Effector CD8-positive, alpha-beta T cell (primary cell): ENCODE data around the gene KRTAP19-1.
"Not testable (repeated sequence)": the region's sequence is repeated elsewhere in the genome, so short reads cannot be mapped to it uniquely, and the experiment has no call there.

Source experiments
- DNase-seq: peaks from one replicate; lab custom pipeline; 2025; lab: John Stamatoyannopoulos, UW
- total RNA-seq, 4 experiments: gene quantifications; one replicate each; lab custom pipeline; 2026; lab: John Stamatoyannopoulos, UW

Gene KRTAP19-1
- 0 reads per million in 4 experiments for total RNA-seq

DNA sequence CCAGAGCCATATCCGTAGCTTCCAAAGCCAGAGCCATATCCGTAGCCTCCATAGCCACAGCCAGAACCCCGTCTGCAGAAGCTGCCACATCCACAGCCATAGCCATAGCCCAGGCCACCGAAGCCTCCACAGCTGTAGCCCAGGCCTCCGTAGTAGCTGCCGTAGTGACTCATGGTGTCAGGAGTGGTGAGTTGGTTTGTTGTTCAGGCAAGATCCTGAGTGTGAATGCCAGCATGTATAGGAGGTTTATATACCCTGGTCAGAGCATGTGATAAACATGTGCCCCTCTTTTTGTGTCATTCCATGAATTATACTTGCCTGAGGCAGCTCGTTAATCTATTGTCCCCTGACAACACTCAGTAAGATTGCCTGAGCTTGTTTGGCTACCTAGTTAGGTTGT, at the start of gene KRTAP19-1:
KRTAP19-1 (minus strand) TSS at position 223 of the 400 bp plus-strand sequence; CDS start at position 173, 50 bp downstream.
- no peak for DNase-seq

DNA sequence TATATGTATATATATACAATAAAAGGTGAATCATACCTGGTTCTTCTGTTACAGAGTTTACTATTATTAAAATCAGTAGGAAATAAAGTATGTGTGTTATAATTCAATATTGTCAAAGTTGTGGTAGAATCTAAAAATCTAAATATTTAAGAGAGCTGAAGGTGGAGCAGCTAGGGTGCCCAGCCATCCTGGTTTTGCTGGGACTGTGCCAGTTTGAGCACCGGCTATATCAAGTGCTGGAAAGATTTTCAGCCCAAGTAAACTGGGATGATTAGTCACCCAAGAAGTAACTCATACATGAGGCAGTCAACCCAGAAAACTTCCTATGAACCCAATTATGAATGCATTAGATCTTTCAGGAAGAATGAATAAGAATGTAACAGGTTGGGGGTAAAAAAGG, 38.7 kb upstream of the KRTAP19-1 start:
- no peak for DNase-seq

DNA sequence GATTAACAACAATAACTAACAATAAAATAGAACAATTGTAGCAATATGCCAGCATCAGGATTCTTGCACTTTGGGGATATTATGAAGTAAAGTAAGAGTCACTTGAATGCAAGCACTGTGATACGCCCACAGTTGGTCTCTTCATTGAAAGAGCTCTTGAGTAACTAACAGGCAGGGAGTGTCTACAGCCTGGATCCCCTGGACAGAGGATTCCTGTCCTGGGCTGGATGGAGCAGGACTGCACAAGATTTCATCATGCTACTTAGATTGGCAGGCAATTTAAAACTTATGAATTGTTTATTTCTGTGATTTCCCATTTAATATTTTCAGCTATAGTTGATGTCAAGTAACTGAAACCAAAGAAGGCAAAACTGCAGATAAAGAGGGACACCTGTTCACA, 35.5 kb upstream of the KRTAP19-1 start:
- DNase-seq, result no peak

DNA sequence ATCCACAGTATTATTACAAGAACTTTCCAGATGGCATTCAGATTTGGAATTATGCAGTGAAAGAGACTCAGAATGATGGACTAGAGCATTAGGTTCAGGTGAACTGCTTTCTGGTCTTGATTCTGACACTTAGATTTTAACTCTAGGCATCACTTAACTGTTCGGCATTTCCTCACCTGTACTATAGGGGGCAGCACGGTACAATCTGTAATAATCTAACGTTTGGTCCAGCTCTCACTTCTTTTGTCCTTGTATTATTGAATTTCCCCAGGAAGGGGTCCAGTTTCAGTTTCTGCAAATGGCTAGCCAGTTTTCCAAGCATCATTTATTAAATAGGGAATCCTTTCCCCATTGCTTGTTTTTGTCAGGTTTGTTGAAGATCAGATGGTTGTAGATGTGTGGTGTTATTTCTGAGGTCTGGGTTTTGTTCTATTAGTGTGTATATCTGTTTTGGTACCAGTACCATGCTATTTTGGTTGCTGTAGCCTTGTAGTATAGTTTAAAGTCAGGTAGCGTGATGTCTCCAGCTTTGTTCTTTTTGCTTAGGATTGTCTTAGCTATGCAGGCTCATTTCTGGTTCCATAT, 25.5 kb upstream of the KRTAP19-1 start:
- not testable (repeated sequence) for DNase-seq

DNA sequence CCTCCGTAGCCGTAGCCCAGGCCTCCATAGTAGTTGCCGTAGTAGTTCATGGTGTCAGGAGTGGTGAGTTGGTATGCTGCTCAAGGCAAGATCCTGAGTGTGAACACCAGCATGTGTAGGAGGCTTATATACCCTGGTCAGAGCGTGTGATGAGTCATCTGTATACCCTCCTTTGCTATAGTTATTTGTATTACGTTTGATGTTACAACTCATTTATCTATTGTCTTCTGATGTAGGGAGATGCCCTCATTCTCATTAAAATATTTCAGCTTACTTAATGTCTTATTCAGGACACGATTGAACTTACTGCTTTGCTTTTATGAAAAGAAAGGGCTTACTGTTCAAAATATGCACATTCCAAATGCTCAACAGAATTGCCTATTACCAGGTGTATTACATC, 21.9 kb upstream of the KRTAP19-1 start, which contains the start of gene KRTAP19-5:
KRTAP19-5 (minus strand) TSS at position 101 of the 400 bp plus-strand sequence; CDS start at position 50, 51 bp downstream.
- no peak for DNase-seq

DNA sequence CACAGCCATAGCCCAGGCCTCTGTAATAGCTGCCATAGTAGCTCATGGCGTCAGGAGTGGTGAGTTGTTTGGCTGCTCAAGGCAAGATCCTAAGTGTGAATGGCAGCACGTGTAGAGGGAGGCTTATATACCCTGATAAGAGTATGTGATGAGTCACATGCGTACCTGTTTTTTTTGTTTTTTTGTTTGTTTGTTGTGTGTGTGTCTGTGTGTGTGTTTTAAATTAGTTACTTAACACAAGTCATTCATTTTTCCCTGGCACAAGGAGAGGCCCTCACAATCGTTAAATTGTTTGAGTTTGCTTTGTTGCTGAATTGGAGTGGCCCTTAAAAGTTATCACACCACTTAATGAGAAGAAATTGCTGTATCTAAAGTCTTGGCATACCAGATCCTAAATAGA, 16.9 kb upstream of the KRTAP19-1 start, which contains the start of gene KRTAP19-4:
KRTAP19-4 (minus strand) TSS at position 101 of the 400 bp plus-strand sequence; CDS start at position 46, 55 bp downstream.
- no peak for DNase-seq

DNA sequence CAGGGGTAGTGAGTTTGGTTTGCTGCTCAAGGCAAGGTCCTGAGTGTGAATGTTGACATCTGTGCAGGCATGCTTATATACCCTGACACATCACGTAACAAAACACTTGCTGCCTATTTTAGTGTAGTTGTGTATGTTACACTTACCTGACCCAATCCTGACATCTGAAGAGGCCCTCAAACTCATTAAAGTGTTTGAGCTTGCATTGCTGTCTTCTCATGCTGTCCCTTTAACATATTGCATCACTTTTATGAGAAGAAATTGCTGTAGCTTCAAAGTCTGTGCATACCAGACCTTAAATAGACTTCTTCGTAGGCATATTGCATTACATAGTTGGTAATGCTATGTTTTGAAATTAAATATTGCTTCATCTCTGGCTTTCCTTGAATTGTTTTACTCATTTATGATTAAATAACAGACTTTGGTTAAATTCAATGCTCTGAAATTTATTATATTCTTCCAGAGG, 11.8 kb upstream of the KRTAP19-1 start, which contains the start of gene KRTAP19-3:
KRTAP19-3 (minus strand) TSS at position 51 of the 466 bp plus-strand sequence. CDS start 56 bp downstream, outside the sequence.
- no peak for DNase-seq

DNA sequence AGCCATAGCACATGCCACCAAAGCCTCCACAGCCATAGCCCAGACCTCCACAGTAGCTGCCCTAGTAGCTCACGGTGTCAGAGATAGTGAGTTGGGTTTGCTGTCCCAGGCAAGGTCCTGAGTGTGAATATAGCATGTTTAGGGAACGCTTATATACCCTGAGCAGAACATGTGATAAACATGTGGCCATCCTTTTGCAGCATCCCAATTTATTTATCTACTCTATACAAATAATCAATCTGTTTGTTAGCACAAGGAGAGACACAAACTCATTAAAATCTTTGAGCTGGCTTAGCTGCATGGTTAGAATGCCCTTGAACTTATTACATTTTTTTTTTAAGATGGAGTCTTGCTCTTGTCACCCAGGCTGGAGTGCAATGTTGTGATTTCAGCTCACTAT, 7.2 kb upstream of the KRTAP19-1 start, which contains the start of gene KRTAP19-2:
KRTAP19-2 (minus strand) TSS at position 101 of the 400 bp plus-strand sequence; CDS start at position 13, 88 bp downstream.
- no peak for DNase-seq

DNA sequence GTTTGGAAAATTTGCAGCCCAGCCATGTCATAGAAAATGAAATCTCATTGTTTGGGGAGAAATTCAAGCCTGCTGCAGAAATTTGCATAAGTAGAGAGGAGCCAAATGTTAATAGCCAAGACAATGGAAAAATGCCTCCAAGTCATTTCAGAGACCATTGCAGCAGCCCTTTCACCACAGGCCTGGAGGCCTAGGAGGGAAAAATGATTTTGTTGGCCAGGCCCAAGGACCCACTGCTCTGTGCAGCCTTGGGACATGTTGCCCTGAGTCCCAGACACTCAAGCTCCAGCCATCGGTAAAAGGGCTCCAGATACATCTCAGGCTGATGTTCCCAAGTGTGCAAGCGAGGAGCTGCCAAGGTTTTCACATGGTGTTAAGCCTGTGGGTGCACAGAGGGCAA, 6.0 kb upstream of the KRTAP19-1 start:
- no peak for DNase-seq

DNA sequence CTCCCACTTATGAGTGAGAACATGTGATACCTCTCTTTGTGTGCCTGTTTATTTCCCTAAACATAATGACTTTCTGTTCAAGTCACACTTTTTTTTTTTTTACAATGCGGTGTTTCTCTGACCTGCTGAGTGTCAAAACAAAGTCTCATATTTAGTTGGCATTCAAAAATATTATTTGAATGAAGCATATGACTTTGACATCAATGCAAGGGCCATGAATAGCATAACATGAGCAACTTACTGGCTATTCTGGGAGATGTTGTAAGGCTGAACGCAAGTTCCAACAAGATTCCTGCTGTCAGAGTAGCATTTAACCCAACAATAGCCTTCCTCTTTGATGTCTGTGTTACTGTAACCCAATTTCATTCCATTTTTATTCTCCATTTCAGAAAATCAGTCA, 2.0 kb upstream of the KRTAP19-1 start:
- no peak for DNase-seq

DNA sequence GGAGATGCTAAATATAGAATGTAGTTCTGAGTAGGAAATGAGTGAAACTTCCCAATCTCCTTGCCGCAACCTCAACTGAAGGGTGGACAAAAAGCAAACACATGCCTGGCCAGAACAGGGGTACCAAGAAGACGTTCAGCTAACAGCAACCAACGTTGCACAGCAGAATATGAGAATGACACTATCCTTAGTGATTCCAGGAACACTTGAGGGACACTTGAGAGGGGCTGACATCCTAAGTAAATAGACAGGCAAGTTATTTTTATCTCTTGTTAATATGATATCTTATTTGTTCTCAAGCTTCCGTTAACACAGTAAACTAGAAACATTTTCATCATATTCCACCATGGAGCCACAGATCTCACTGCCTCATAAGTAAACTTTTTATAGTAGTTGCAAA, 908 bp downstream of the KRTAP19-1 start:
- DNase-seq, result no peak

DNA sequence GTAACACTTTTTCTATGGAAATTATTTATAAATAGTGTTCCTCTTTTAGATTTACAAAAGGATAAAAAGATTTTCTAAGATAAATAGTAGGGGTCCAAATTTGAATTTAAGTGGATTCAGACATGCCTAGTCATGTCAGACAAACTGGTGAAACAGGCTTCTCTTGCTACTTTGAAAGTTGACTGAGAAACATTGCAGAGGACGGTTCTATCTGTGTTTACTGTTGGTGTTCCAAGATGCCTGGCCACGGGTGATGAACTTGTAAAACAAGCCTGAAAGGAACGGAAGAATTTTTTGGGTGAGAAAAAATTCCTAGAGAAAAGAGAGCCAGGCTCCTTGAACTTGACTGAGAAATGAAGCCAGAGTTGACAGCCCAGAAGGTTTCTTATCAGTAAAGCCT, 2.2 kb downstream of the KRTAP19-1 start:
- DNase-seq, result no peak

DNA sequence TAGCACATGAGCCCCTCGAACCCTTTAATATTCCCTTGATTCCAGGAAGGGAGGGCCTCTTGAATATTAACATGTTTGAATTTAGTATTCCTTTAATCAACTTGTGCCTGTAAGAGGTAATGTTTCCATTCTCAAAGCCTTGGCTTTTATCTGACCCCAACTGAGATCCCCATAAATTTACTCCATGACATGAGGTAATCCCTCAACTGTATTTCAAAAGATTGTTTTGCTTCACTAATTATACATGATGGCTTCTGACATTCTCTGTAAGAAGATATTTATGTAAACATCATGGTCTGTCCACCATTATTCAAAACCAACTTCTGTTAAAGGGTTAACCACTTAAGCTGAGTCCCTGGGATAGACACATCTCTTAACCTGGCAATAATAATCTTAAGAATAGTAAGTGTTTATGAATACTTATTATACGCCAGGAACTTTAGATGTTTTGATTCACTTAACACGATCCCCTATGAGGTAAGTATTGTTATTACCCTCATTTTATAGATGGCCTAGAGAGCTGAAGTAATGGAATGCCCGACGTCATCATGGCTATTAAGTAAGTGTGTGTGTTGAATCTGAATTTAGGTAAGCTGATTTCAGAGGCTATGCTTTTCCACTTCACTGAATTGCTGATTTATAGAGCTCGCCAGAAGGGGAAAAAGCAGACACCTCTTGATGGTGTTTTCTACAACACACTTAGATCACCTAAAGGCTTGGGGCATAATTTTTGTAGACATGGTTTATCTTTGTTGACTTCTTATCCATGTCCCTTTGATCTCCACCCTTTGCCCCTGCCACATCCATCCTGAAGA, 11.1 kb downstream of the KRTAP19-1 start:
- no peak for DNase-seq

DNA sequence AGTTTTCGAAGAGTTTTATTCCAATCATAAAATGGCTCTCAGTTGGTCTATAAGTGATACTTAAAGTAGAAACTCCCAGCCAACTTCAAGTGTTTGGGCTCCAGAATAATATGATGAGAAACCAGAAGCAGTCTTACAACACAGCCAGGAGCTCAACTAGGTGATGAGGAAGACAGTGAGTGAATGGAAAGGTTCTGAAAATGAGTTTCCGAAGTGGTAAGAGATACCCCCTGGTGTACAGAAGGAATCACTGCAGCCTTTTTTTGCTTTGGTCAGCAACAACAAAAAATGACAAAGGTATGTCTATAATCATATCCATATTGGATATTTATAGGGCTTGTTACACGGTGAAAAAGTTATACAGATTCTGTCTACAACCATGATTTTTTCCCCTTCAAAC, 16.5 kb downstream of the KRTAP19-1 start:
- no peak for DNase-seq

DNA sequence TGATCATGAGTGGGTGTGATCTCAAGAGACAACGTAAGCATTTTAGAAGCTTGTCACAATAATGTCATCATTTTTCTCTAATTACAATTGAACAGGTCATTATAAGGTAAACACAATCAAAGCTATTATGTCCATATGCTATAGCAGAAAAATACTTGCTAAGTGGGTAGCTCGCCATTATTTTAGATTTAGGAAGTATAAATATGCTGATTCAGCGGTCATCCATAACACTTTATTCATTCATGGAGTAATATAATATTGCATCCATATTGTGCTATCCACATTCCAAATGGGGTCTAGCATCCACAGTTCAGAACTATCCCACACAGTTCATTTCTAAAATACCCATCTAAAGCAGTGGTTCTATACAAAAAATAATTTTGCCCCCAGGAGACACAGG, 31.7 kb downstream of the KRTAP19-1 start:
- DNase-seq, result no peak

DNA sequence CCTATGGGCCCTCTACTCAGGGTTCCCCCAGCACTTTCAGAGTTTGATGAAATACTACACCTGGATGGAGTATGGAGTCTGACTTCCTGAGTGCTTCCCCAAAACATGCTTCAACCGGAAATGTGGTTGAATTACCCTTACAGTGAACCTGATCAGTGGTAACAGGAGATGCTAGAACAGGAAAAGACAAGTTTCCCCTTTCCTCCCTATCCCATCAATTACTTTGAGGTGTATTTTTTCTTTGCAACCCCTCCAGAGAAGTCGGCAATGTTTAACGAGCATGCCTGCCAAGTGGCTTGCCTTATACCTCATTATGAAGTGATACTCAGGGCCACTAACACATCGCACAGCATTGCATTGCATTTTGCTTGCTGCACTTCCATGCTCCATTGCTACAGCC, 33.1 kb downstream of the KRTAP19-1 start:
- DNase-seq, result no peak

DNA sequence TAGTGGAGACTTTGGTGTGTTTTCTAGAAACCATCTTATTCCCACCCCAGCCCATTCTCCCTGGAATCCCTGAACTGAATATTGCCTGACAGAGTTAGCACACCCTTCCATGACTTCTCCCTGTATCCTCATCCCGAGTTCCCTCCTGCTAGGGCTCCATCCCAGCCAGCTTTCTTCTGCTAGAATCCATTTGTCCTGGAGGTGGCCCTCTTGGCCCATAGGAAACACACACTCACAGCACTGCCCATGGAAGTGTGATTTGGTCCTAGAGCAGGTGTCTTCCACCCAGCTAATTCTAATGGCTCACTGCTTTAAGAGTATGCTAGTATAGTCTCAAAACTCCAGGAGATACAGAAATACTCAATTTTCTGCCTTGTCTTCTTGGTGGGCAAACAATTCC, 36.0 kb downstream of the KRTAP19-1 start:
- DNase-seq, result no peak

DNA sequence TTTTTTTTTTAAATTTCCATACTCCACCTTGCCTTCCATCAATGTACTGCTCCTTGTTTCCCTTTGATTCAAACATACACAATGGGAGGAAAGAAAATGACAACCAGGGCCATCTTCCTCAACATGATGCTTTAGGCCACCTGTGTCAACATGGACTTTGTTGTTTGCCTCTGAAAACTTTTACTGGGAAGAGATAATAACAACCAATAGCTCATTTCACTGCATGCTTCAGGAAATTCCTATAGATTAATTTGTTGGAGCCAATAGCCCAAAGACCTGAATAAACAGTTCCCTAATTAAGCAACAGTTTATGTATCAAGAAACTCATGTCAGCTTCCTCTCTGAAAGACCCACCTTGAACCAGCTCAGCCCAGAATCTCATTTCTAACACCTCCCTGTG, 36.9 kb downstream of the KRTAP19-1 start:
- DNase-seq, result no peak

DNA sequence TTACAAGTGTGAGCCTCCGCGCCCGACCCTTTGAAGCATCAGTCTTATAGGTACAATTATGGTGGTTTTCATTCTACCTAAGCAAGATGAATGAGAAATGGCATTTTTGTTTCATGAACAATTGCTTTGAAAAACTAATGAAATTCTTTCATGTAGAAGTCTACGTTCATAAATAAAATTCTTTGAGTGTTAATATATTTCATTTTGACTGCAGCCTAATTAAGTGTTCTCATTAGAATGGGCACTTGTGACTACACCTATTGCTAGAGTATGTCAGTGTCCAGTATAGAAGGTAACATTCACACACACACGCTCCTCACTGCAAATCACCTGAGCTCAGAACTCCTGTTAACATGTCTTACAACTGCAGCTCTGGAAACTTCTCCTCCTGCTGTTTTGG, 40.2 kb downstream of the KRTAP19-1 start, which contains the start of gene KRTAP15-1:
KRTAP15-1 (plus strand) TSS at position 301 of the 400 bp plus-strand sequence; CDS start at position 354, 53 bp downstream.
- no peak for DNase-seq

DNA sequence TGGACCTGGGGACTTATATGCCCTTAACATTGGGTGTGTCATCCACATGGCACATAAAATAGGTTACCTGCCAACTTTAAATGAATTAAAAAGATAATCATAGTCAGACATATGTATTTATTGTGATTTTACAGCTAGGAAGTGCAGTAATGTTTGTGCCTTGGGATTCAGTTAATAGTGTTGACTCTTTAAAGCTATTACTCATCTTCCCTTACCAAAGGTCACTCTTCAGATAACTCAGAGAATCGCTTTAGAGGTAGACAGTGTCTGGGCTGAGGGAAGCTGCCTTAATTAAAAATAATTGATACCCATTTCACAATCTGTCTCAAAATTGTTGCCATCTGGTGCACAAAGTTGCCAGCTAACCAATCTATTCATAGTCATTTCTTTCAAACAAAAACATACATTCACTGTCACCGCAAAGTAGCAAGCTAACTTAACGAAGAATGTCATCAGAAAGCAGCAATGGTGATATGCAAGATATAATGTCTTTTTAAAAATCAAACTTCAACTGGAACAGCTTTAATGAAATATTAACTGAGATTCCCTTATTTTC, 43.1 kb downstream of the KRTAP19-1 start:
- no peak for DNase-seq

DNA sequence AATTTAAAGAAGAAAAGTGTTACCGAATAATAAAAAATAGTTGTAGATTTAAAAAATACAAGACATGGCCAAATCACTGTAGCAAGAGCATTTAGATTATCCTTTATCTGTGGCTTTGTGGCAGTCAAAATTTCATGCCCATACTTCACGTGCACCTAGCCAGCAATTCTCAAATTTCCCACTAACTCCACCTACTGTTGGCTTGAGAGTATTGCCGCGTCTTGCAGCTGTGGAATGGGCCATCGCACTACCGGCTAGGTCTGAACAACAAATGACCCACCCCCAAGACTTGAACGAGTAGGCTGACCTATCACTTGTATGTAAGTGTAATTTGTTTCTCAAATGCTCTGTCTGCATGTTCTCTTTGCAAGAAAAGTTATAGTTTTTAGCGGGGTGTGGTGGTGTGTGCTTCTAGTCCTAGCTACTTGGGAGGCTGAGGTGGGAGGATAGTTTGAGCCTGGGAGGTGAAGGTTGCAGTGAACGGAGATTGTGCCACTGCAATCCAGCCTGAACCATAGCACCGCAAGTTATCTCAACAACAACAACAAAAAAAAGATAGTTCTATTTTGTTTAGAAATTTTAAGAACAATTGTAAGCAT, 46.0 kb downstream of the KRTAP19-1 start:
- no peak for DNase-seq

DNA sequence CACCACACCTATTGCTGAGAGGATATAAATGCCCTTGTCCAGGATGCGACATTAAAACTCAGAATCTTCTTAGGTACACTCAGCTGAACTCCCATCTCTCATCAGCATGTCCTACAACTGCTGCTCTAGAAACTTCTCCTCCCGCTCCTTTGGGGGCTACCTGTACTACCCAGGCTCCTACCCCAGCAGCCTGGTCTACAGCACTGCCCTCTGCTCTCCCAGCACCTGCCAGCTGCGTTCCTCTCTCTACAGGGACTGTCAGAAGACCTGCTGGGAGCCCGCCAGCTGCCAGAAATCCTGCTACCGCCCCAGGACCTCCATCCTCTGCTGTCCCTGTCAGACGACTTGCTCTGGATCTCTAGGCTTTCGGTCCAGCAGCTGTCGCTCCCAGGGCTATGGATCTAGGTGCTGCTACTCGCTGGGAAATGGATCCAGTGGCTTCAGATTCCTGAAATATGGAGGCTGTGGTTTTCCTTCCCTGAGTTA, 50.0 kb downstream of the KRTAP19-1 start, which contains the start of gene KRTAP13-4:
KRTAP13-4 (plus strand) TSS at position 51 of the 486 bp plus-strand sequence; CDS start at position 107, 56 bp downstream.
- no peak for DNase-seq
